Lower leg skin (tissue), 3 donors: ENCODE results near the gene SCNN1B.

Experiments used
- POLR2A ChIP-seq, 2 donors: fragments of 450-650 bp; IDR thresholded peaks; one replicate each; pipeline ENCODE4 v1.6.1; 2016 to 2017; ENCODE audit warnings: antibody characterized with exemption in 2 of 2, mild to moderate bottlenecking in 1 of 2, moderate library complexity in 1 of 2
- TF ChIP-seq, protein P1 (sequence below), 3 donors: fragments of 450-650 bp; IDR thresholded peaks; one replicate each; pipeline ENCODE4 v1.5.1; 2016; ENCODE audit warnings: antibody characterized with exemption in 3 of 3, mild to moderate bottlenecking in 3 of 3, moderate library complexity in 2 of 3

GRCh38 chr16:23267647-23268046 is 34.5 kb upstream of the SCNN1B start:
- TF ChIP-seq, protein P1, sequence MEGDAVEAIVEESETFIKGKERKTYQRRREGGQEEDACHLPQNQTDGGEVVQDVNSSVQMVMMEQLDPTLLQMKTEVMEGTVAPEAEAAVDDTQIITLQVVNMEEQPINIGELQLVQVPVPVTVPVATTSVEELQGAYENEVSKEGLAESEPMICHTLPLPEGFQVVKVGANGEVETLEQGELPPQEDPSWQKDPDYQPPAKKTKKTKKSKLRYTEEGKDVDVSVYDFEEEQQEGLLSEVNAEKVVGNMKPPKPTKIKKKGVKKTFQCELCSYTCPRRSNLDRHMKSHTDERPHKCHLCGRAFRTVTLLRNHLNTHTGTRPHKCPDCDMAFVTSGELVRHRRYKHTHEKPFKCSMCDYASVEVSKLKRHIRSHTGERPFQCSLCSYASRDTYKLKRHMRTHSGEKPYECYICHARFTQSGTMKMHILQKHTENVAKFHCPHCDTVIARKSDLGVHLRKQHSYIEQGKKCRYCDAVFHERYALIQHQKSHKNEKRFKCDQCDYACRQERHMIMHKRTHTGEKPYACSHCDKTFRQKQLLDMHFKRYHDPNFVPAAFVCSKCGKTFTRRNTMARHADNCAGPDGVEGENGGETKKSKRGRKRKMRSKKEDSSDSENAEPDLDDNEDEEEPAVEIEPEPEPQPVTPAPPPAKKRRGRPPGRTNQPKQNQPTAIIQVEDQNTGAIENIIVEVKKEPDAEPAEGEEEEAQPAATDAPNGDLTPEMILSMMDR (IDR thresholded peaks at IDR 0.05), result no peak
- TF ChIP-seq POLR2A (IDR thresholded peaks at IDR 0.05), result no peak
